DOHH2 (cell line): ENCODE measurements around the gene HS3ST4.

Experiments
- H3F3A ChIP-seq: fragments of 200-600 bp; sonication (generic), shearing (Covaris generic); 2 replicates; pipeline ENCODE4 v1.6.0; 2016; ENCODE audit warnings: antibody characterized with exemption, mild to moderate bottlenecking; ENCODE audit not compliant: control insufficient read depth, insufficient read depth
- H3K27ac ChIP-seq: fragments of 200-600 bp; sonication (generic); 2 replicates; pipeline ENCODE4 v1.5.1; 2014; ENCODE audit warnings: low read depth, mild to moderate bottlenecking, low read length, moderate library complexity
- H3K27me3 ChIP-seq: fragments of 200-600 bp; sonication (generic); 2 replicates; pipeline ENCODE4 v1.6.1; 2014; ENCODE audit warnings: mild to moderate bottlenecking, low read length, mixed read lengths; ENCODE audit not compliant: control insufficient read depth
- H3K36me3 ChIP-seq: fragments of 200-600 bp; sonication (generic); 2 replicates; pipeline ENCODE4 v1.6.1; 2014; ENCODE audit warnings: mild to moderate bottlenecking, low read length, moderate library complexity, mixed read lengths; ENCODE audit not compliant: control insufficient read depth
- H3K4me1 ChIP-seq: fragments of 200-600 bp; sonication (generic); 2 replicates; pipeline ENCODE4 v1.6.1; 2014; ENCODE audit warnings: mild to moderate bottlenecking, low read length, mixed read lengths; ENCODE audit not compliant: control insufficient read depth
- H3K4me2 ChIP-seq: fragments of 200-600 bp; sonication (generic); 2 replicates; pipeline ENCODE4 v1.6.0; 2014; ENCODE audit warnings: mild to moderate bottlenecking, low read length, moderate library complexity
- H3K4me3 ChIP-seq: fragments of 200-600 bp; sonication (generic); 2 replicates; pipeline ENCODE4 v1.5.1; 2014; ENCODE audit warnings: mild to moderate bottlenecking, low read length, mixed read lengths
- H3K79me2 ChIP-seq: fragments of 200-600 bp; sonication (generic); 2 replicates; pipeline ENCODE4 v1.6.1; 2014; ENCODE audit warnings: mild to moderate bottlenecking, low read length, mixed read lengths; ENCODE audit not compliant: control insufficient read depth
- H3K9me2 ChIP-seq: fragments of 200-600 bp; sonication (generic); replicated peaks from 2 replicates; pipeline ENCODE4 v1.6.1; 2014; ENCODE audit warnings: mild to moderate bottlenecking, low read length, mixed read lengths; ENCODE audit not compliant: control insufficient read depth
- H3K9me3 ChIP-seq: fragments of 200-600 bp; sonication (generic); 2 replicates; pipeline ENCODE4 v1.6.1; 2014; ENCODE audit warnings: antibody characterized with exemption, low read length, mixed read lengths; ENCODE audit not compliant: control insufficient read depth, insufficient read depth
- H4K20me1 ChIP-seq: fragments of 200-600 bp; sonication (generic); 2 replicates; pipeline ENCODE4 v1.6.0; 2014; ENCODE audit warnings: low read depth, mild to moderate bottlenecking, antibody characterized with exemption, low read length, moderate library complexity; ENCODE audit not compliant: control insufficient read depth, insufficient read depth
- EZH2phosphoT487 ChIP-seq: fragments of 200-600 bp; sonication (generic); IDR thresholded peaks from 2 replicates; pipeline ENCODE4 v1.6.1; 2017; ENCODE audit warnings: borderline replicate concordance, mild to moderate bottlenecking, antibody characterized with exemption, low read length, moderate library complexity, mixed read lengths
- TF ChIP-seq, protein P1 (sequence below): fragments of 200-600 bp; sonication (generic); IDR thresholded peaks from one replicate; pipeline ENCODE4 v1.5.1; 2014; ENCODE audit warnings: antibody characterized with exemption, mild to moderate bottlenecking, low read depth, low read length; ENCODE audit not compliant: poor library complexity, severe bottlenecking

HS3ST4 gene

GRCh38 chr16:25888868-25889267 lies 197.1 kb downstream of the HS3ST4 start:
- TF ChIP-seq EZH2phosphoT487, result no peak
- TF ChIP-seq, protein P1, sequence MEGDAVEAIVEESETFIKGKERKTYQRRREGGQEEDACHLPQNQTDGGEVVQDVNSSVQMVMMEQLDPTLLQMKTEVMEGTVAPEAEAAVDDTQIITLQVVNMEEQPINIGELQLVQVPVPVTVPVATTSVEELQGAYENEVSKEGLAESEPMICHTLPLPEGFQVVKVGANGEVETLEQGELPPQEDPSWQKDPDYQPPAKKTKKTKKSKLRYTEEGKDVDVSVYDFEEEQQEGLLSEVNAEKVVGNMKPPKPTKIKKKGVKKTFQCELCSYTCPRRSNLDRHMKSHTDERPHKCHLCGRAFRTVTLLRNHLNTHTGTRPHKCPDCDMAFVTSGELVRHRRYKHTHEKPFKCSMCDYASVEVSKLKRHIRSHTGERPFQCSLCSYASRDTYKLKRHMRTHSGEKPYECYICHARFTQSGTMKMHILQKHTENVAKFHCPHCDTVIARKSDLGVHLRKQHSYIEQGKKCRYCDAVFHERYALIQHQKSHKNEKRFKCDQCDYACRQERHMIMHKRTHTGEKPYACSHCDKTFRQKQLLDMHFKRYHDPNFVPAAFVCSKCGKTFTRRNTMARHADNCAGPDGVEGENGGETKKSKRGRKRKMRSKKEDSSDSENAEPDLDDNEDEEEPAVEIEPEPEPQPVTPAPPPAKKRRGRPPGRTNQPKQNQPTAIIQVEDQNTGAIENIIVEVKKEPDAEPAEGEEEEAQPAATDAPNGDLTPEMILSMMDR, result no peak

GRCh38 chr16:25893332-25893731 lies 201.6 kb downstream of the HS3ST4 start:
- H3F3A ChIP-seq, result no peaks in the 10 kb centered on the region
- no peak for TF ChIP-seq EZH2phosphoT487
- TF ChIP-seq, protein P1, result no peak
- no peak overlapping the region for H3K4me2 ChIP-seq
- 0 out of 2 replicates have a peak, but pooled peaks cover 2% of the 10 kb centered on the region for H3K27me3 ChIP-seq
- H3K4me3 ChIP-seq, result no peak overlapping the region
- no peaks in the 10 kb centered on the region for H3K36me3 ChIP-seq
- no peaks in the 10 kb centered on the region for H3K4me1 ChIP-seq
- no peak overlapping the region for H3K27ac ChIP-seq
- H3K79me2 ChIP-seq, result no peaks in the 10 kb centered on the region
- peaks cover 5% of the 10 kb centered on the region; the same call in 1 of the 2 replicates for H3K9me3 ChIP-seq
- H4K20me1 ChIP-seq, result no peaks in the 10 kb centered on the region
- H3K9me2 ChIP-seq, result no peaks in the 10 kb centered on the region

More at GRCh38 chr16:25888868-25889267, 197.1 kb downstream of the HS3ST4 start:
- Histone ChIP-seq H3K4me2 (no peak overlapping the region), H3K27ac (no peak overlapping the region), H3K36me3 (no peaks in the 10 kb centered on the region), H4K20me1 (no peaks in the 10 kb centered on the region), H3K4me1 (no peaks in the 10 kb centered on the region), H3F3A (no peaks in the 10 kb centered on the region), H3K79me2 (no peaks in the 10 kb centered on the region), H3K27me3 (no peaks in the 10 kb centered on the region), H3K9me2 (no peaks in the 10 kb centered on the region), H3K4me3 (no peak overlapping the region), H3K9me3 (peaks cover 5% of the 10 kb centered on the region; the same call in 1 of the 2 replicates)

DNA sequence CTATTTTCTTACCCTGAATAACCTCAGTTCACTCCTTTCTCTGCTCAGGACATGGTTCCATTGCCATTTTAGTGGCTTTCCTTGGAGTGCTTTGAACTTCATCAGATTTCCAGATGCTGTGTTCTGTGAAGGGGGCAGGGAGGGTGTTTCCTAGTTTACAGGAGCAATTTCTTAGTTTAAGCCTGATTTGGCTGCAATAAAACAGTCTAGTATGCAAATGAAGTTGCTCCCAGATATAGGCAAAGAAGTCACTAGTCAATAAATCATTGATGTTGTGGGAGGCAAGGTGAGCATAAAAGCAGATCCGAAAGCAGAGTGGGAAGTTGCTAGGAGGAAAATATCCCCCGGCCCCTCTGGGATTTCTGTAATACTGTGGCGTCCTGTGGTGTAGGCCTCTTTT lies 202.3 kb downstream of the HS3ST4 start:
- Histone ChIP-seq H3K4me2 (no peak overlapping the region), H3K4me1 (no peaks in the 10 kb centered on the region), H3K9me2 (no peaks in the 10 kb centered on the region), H3F3A (no peaks in the 10 kb centered on the region), H3K4me3 (no peak overlapping the region), H3K27me3 (0 out of 2 replicates have a peak, but pooled peaks cover 2% of the 10 kb centered on the region), H4K20me1 (no peaks in the 10 kb centered on the region), H3K79me2 (no peaks in the 10 kb centered on the region), H3K36me3 (no peaks in the 10 kb centered on the region), H3K27ac (no peak overlapping the region), H3K9me3 (peaks cover 5% of the 10 kb centered on the region; the same call in 1 of the 2 replicates)
- no peak for TF ChIP-seq EZH2phosphoT487
- TF ChIP-seq, protein P1, result no peak
